GM21381 (cell line): ENCODE measurements around the gene SEMA5A.

Source experiments
- ATAC-seq: cut with Tn5 transposase; IDR thresholded peaks from one replicate; pipeline ENCODE4 v1.9.1; 2021; ENCODE audit warnings: mild to moderate bottlenecking, moderate library complexity; ENCODE audit not compliant: unreplicated experiment

Gene SEMA5A

DNA sequence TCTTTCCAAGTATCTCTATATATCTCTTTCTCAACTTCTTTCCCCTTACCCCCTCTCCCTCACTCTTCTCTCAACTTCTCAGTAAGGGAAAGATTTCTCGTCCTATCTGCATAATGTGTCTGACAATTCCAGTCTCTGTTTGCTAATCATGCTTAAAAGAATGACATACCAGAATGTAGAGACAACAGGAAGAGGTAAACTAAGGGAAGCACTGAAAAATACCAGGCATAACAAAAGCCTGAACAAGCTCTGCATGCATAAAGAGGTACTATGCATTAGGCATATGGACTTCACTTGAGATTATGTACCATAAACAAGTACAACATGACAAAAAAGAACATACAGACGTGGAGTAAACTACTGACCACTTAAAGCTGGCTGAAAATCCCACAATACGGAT lies 62.6 kb downstream of the SEMA5A start:
- ATAC-seq, result no peak

DNA sequence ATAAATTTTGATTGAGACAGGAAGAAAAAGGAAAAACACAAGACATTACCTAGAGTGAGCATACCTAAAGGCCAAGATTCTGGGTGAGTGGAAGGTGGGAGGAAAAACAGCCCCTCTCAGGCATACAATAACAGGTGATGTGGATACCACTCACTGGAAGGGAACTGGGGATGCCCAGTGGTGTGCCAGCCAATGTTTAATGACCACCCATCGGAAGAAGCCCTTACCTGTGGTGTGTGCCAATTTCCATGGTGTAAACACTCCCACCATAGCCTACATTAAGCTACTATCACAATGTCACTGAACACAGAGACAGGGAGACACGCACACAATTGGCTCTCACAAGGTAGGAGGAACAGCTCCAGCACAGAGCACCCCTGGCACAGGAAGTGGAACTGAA lies 63.5 kb downstream of the SEMA5A start:
- ATAC-seq, result no peak

DNA sequence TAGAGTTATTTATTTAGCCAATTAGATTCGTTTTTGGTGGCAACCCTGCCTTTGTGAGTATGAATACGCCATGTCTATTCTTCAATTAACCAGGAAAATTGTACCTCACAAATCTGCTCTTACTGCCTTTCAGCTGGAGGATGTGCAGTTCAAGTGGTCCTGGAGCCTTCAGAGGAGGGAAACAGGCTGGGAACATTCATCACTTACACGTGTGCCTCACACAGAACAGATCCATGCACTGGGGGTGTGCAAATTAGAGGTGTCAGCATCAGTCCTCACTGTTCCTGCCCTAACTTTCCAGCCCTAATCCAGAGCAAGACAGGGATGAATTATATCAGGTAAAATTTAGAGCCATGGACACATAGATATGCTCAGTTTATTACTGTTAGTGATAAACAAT lies 65.4 kb downstream of the SEMA5A start:
- ATAC-seq, result no peak

DNA sequence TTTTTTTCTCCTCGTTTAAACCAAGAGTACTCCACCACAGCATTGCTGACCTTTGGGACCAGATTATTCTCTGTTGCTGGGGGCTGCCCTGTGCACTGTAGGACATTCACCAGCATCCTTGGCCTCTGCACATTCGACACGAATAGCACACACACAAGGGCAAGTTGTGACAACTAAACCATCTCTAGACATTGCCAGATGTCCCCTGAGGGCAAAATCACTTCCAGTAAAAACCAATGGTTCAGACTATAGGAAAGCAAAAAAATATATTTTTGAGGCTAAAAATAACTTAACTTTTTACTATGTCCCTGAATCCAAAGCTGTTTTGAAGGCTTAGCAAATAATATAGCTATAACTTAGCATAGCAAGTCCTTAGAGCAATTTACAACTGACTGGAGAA lies 65.9 kb downstream of the SEMA5A start:
- no peak for ATAC-seq

DNA sequence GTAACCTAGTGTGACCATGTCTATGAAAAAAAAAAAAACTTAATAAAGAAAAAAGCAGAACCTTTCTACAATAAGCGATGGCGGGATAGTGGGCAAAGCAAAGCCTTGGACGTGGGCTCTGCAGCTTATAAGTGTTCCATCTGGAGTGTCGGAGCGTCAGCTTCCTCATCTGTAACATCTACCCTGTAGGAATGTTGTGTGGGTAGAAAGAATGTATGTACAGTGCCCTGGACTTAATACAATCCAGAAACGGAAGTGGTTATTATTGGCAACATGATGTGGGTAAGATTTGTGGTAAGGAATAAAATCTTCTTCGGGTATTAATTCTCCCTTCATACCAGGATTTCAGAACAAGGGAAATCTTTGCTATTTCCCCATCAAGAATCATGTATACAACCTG lies 66.5 kb downstream of the SEMA5A start:
- no peak for ATAC-seq

DNA sequence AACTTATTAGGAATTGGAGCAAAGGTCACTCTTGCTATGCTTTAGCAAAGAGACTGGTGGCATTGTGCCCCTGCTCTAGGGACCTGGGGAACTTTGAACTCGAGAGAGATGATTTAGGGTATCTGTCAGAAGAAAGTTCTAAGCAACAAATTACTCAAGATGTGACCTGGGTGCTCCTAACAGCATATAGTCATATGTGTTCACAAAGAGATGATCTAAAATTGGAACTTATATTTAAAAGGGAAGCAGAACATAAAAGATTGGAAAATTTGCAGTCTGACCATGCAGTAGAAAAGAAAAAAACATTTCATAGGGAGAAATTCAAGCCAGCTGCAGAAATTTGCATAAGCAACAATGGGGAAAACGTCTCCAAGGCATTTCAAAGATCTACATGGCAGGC lies 68.3 kb downstream of the SEMA5A start:
- no peak for ATAC-seq

DNA sequence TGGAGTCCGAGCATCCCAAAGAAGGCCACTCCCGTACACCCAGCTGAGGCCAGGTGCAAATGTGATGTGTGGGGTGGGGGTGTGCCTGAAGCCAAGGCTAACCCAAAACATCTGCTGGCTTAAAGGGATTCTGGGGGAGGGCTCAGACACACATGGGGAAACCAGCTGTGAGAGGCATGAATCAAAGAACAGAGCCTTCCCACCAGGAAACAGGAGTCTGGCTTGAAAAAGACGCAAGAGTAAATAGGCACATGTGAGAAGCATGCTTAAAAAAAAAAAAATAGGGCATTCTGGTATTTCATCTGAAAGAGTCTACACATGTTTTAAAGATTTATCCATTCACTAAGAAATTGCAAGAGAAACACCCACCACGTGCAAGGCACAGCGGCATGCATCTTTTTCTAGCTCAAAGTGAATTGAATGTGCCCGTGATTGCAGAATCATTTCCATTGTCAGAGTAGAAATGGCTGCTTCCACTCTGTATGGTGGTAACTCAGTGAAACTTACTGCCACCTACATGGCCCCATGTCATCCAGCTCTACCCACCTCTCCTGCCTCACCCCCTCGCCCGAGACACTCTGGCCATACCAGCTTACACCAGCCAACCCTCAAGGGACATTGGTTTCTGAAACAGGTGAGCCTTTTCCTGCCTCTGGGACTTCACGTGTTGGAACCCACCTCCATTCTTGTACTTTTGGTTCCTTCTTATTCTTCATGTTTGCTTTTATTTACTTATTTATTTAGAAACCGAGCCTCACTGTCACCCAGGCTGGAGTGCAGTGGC lies 71.5 kb downstream of the SEMA5A start:
- ATAC-seq, result no peak

DNA sequence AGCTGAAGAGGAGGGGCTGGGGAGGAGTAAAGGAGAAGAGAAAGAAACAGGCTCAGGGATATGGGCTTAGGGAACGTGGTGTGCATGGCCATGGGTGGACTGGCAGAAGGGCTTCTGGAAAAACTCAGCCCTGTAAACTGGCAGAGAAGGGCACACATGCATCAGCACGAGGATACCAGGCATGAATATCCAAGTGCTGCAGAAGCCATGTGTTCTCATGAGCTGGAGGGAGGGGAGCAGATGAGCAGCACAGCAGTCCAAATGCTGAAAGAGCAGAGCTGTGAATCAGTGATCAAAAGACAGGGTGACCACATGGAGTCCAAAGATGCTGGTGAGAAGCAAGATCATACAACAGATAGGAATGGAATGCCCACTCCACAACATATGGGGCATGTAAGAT lies 72.3 kb downstream of the SEMA5A start:
- no peak for ATAC-seq

DNA sequence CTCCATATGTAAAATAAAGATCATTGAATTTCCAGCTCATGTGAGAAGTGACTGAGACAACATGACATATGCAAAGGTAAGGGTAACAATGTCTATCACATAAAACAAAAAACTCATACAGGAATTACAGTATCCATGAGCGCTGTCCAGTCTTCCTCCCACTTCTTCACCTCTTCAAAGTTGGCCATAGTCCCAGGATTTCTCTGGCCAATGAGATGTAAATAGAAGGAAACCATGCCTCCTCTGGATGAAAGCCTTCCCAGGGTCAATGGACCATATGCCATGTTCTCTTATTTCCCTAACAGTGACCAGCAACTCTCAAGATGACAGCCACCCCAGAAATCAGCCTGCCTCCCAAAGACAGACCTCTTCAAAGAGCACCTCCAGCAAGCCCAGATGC lies 75.5 kb downstream of the SEMA5A start:
- no peak for ATAC-seq

DNA sequence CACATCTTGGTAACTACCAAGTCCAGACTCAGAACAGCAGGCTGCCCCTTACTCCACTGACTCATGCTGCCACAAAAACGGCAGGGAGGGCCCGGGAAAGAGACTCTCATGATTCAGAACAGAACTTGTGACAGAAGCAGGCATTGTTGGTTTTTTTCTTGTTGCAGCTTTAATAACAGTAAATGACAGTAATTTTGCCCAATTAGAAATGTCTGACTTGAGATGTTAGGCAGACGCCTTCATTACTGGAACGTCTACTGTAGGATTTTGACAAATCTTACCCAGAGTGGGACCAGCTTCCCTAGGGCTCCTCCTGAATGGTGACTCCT lies 77.9 kb downstream of the SEMA5A start:
- ATAC-seq, result no peak

DNA sequence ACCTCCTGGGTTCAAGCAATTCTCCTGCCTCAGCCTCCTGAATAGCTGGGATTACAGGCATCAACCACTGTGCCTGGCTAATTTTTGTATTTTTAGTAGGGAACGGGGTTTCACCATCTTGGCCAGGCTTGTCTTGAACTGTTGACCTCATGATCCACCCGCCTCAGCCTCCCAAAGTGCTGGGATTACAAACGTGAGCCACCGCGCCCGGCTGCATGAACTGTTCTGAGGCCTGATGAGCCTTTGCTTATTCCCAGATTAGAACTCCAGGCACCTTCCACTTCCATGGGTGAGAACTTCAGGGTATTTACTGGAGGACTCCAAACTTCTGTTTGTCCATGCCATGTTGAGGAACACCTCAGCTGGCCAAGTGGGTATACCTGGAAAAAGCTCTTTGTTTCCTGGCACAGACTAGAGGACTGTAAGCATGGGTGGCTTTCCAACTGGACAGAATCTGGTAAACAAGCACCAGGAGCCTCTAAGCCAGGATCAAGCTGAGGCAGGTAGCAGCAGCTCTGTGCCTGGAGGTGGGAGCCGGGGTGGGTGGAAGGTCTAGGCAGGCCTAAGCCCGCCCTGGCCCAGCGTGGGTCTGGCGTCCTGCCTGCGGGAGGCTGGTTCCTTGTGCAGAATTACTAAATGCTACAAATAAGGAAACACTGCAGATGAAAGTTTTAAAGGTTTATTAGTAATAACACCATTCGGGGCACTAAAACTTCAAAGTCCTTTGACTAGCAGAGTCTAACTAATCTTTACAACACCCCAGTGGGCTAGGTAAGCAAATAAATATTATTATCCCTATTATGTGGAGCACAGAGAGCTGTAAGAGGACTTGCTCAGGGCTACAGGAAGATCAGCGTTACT lies 78.4 kb downstream of the SEMA5A start:
- no peak for ATAC-seq

DNA sequence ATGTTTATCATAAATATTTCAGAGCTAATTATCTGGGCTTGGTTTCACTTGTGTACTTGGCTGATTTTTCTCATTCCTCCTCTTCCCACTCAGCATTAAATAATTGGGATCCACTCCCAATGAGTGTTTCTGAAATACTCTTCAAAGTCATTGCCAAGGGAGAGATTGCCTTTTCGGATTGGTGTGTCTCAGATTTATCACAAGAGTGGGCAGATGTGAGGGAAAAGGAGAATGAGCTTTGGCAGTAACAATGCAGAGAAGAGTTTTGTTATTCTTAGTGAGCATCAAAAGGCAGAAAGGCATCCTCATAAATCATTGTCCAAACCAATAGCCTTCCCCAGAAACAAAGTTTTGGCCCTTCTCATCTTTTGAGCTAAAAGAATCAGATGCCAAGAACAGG lies 79.2 kb downstream of the SEMA5A start:
- ATAC-seq, result no peak

DNA sequence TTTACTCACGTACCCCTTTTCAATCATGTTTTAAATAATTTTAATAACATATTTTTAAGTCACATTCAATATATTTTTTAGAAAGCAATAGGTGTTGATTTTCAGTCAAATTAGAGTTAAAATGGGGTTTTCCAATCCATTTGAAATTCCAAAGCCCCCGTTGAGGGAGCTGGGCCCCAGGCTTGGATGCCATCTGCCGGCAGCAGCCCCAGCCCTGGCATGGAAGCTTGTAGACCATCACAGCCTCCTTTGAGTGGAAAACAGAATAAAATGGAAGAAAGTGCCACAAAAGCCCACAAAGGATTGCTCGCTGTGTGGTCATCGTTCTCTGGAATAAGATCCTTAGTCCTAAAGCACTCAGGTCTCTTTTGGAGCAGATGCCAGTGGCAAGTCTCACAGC lies 81.4 kb downstream of the SEMA5A start:
- no peak for ATAC-seq

DNA sequence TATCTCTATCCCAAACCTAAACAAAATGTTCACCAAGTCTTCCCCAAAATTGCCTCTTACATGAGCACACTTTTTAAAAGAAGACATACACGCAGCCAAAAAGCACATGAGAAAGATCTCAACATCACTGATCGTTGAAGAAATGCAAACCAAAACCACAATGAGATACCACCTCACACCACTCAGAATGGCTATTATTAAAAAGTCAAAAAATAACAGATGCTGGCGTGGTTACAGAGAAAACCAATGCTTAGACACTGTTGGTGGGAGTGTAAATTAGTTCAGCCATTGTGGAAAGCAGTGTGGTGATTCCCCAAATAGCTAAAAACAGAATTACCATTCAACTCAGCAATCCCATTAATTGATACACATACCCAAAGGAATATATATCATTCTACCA lies 83.8 kb downstream of the SEMA5A start:
- ATAC-seq, result no peak

DNA sequence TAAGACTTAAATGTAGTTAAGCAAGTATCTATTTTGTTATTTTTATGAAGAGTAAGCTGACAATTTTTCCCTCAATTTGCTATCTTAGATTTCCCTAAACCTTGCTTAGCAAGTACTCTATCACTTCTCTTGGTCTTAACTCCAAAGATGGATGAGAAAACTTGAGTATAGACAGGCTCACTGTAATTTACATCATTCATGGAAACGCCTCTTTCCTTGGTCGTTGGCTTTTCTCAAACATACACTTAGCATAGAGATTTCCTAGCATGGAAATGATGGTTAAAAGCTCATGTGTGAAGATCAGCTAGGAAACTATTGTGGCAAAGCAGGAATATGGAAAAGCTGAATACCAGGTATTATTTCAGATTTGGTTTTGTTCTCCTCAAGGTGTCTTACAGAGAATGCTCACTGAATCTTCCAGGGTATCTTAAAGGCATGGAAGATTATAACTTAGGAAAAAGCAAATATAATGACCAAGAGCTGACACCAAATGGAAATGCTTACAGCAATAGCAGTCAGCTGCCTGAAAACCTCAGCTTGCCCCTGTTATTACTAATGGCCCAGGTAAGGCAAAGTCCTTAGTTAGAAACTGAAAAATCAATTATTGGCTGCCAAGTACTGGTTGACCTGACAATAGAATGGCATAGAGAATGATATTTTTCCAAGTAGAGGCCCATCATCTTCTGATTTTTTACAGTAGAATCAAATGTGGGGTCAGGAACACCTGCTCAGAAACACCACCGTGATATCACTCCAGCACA lies 84.8 kb downstream of the SEMA5A start:
- ATAC-seq, result no peak

DNA sequence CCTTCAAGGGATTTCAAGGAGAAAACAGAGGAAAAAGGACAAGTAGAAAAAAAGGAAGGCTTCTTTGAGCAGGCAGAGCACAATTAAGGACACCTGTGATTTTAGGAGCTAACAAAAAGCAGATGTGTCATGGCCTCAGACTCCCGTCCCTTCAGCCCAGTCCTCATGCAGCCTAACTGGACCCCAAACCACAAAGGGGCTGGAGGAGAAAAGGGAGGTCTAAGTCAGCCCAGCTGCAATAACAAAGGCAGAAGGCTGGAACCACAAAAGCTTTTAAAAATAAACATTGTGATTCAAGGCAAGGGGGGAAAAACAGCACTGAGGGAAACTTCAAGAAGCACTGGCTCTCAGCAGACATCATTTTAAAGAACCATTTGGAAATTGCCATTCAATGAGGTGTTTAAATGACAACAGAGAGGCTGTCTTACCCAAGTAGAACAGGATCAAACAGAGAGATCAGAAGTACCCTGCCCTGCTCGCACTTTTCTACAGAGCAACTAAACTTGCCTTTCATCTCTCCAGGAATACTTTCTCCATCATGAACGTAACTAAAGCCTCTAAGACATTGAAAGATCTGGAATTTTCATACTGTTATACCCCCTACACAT lies 89.3 kb downstream of the SEMA5A start:
- no peak for ATAC-seq

DNA sequence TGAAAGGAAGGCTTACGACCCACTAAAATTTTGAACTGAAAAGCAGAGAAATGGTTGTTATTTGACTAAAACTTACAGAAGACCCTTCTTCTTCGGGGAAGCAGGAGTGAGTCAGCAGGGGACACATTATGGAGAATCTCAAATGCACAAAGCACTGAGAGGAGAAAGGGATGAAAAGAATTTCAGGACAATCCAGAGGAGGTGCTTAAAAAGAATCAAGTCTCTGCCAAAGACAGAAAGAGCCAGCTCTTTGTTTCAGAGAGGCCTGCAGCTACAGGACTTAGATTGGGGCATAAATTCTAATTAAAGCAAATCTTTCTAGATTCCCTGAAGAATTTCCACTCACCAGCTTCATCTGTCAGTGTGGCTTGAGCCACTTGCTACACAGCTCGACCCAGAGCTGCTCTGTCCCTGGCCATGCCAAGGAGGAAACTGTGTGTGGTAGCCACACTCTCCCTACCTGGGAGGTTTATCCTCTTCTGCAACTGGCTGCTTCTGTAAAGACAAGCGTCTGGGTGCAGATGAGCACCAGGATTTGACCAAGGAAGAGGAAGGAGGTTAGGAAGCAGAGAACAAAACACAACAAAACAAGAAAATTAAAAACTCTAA lies 89.9 kb downstream of the SEMA5A start:
- ATAC-seq, result no peak

DNA sequence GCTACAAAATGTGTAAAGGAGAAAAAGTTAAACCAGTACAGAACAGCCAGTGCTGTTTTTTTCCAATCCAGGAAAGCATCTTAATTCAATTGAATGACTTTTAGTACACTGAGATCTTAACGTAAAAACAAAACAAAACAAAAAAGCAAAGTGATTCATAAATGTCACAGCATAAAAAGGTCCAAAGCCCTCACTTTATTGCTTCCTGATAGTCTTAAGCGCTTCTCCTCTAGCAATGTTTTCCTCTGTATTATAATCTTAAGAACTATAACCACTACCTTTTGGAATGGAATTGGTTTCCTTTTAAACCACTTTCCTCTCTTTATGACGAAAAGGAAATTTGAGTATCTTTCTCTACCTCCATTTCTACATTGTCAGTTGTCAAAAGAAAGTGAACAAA lies 91.4 kb downstream of the SEMA5A start:
- no peak for ATAC-seq

DNA sequence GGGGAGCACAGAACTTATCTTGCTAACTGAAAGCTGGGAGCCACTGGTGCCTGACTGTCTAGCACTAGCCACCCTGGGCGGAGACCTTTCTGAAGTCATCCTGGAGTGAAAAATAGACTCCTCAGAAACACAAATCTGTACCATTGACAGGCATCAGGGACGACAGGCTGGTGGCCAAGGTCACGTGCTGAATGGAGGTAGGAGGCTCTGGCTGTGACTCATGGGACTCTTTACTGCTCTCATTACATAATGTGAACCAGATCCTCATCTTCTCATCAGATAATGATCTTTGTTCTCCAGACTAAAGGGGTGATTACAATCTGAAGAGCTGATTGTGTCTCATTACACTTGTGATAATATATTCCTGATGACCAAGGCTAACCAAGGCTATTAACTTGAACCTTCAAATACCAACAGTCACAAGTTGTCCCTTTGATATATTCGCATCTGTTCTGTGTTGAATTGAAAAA lies 91.8 kb downstream of the SEMA5A start:
- ATAC-seq, result no peak

DNA sequence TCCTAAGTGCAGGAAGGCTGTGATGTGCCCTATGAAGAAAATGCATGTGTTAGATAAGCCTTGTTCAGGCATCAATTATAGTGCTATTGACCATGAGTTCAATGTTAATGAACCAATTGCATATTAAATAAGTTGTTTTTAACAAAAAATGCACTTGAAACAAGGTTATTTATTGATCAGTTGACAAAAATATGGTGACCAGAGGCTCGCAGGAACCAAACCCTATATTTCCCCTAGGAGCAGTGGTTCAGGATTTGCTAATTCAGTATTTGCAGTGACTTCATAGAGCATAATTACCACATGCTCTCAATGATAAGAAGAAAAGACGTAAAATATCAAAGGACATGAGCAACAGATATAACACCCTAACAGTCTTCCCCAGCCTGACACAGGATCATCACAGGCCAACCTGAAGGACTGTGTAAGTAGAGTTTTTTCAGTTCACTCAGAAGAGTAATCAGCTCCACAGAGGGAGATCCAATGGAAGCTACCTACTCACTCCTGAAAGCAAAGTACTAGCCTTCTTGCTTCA lies 92.3 kb downstream of the SEMA5A start:
- ATAC-seq, result no peak

DNA sequence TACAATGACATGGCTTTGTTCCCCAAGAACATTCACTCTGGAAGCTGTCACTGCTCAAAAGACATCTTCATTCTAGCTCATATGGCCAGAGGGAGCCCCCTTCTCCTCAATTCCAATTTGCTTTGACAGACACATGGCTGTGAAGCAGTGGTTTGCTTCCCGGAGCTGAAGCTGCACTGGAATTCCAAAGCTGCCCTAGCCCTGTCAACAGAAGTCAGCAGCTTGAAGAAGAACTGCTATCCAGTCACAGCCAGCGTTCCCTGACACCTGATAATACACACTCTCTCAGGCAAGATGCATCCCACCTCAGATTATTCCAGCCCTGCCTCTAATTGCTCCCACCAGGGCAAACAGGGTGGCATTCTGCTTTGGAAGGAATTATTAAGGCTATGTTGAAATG lies 93.7 kb downstream of the SEMA5A start:
- ATAC-seq, result no peak
